DMS 273 treated with DMSO at 0.1 percent for 48 hours (cell line): ENCODE results near the gene SCARF2.

ENCODE experiments used
- DNase-seq: peaks from one replicate; lab custom pipeline; 2025; lab: John Stamatoyannopoulos, UW

SCARF2 gene

GRCh38 chr22:20408891-20409290 is 28.7 kb downstream of the SCARF2 start:
- no peak for DNase-seq

GRCh38 chr22:20407829-20408228 is 29.8 kb downstream of the SCARF2 start:
- no peak for DNase-seq

DNA sequence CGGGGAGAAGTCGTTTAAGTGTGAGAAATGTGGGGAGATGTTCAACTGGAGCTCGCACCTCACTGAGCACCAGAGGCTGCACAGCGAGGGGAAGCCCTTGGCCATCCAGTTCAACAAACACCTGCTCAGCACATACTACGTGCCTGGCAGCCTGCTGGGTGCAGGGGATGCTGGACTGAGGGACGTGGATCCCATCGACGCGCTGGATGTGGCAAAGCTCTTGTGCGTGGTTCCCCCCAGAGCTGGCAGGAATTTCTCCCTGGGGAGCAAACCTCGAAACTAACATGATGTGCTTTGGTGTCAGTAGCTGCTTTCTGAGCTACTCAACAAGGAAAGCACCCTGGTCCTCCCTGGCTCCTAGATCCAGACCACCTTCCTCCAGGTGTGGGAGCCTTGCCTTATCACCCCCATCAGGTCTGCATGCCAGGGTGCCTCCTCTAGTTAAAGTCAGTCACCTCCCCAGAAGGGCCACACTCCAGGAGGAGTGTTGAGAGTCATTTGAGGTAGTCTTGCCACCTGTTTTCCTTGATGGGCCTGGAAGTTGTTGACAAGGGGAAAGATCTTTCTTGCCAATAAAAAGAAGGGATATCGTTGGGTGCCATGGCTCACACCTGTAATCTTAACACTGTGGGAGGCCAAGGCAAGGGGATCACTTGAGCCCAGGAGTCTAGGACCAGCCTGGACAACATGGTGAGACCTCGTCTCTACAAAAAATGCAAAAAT is 30.8 kb downstream of the SCARF2 start:
- no peak for DNase-seq

DNA sequence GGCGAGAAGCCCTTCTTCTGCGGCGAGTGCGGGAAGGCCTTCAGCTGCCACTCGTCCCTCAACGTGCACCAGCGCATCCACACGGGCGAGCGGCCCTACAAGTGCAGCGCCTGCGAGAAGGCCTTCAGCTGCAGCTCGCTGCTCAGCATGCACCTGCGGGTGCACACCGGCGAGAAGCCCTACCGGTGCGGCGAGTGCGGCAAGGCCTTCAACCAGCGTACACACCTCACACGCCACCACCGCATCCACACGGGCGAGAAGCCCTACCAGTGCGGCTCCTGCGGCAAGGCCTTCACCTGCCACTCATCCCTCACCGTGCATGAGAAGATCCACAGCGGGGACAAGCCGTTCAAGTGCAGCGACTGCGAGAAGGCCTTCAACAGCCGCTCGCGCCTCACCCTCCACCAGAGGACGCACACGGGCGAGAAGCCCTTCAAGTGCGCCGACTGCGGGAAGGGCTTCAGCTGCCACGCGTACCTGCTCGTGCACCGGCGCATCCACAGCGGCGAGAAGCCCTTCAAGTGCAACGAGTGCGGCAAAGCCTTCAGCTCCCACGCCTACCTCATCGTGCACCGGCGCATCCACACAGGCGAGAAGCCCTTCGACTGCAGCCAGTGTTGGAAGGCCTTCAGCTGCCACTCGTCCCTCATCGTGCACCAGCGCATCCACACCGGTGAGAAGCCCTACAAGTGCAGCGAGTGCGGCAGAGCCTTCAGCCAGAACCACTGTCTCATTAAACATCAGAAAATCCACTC is 31.5 kb downstream of the SCARF2 start:
- no peak for DNase-seq

DNA sequence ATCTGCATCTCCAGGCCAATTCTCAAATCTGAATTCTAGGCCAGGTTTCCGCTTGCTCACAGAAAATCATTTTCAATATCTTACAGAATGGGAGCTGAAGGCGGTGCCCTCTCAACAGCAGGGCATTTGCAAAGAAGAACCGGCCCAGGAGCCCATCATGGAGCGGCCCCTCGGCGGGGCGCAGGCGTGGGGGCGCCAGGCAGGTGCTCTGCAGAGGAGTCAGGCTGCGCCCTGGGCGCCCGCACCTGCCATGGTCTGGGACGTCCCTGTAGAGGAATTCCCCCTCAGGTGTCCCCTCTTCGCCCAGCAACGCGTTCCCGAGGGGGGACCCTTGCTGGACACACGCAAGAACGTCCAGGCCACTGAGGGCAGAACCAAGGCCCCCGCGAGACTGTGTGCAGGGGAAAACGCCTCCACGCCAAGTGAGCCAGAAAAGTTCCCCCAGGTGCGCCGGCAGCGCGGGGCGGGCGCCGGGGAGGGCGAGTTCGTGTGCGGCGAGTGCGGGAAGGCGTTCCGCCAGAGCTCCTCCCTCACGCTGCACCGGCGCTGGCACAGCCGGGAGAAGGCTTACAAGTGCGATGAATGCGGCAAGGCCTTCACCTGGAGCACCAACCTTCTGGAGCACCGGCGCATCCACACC is 32.2 kb downstream of the SCARF2 start:
- no peak for DNase-seq

DNA sequence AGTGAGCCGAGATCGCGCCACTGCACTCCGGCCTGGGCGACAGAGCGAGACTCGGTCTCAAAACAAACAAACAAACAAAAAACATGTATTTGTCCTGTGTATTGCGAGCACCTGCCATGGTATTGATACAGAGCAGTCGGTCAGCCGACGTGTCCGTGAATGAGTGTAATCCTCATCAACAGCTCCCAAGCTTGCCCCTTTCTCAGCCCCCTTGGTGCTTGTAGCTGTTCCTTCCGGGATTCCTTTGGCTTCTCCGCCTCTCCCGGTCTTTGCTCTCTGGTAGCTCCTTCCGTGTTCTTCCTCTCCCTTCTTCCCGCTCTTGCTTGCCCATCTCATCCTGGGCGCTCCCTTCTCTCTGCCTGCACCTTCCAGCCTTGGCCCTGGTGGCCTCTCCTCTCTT is 32.7 kb downstream of the SCARF2 start:
- DNase-seq = no peak

GRCh38 chr22:20403779-20404140 is 33.9 kb downstream of the SCARF2 start:
- DNase-seq = no peak

- DNase-seq = no peak
Measured at GRCh38 chr22:20402960-20403778, 34.5 kb downstream of the SCARF2 start.

GRCh38 chr22:20401376-20402014 is 36.1 kb downstream of the SCARF2 start:
- no peak for DNase-seq

GRCh38 chr22:20400606-20401375 is 36.8 kb downstream of the SCARF2 start:
- DNase-seq = no peak

DNA sequence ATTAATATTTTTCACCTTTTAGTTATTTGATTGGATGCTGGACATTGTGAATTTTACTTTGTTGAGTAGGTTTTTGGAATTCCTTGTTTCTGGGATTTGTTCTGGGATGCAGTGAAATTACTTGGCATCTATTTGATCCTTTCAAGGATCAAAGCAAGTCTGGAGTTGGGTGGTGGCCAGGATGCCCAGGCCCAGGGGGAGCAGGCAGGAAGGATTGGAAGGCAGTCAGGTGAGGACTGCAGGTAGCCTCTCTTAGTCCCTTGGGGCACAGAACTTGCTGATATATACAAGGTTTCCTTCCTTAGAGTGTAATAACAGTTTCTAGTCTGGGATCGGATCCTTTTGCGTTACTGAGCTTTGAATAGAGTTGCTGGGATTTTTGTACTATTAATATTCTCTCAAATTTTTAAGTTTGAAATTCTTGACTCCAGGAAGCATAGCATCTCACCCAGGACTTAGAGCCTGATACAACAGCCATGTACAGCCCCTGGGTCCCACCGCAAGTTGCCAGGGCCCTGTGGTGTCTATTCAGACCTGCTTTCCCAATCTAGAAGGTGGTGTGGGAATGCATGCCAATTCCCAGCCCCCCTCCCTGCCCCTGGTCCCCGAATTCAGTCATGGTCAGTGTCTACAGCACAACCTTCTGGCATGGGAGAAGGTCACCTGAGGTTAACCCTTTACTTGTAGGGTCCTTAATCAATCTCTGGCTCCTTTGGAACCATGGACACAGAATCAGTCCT is 37.6 kb downstream of the SCARF2 start:
- no peak for DNase-seq

DNA sequence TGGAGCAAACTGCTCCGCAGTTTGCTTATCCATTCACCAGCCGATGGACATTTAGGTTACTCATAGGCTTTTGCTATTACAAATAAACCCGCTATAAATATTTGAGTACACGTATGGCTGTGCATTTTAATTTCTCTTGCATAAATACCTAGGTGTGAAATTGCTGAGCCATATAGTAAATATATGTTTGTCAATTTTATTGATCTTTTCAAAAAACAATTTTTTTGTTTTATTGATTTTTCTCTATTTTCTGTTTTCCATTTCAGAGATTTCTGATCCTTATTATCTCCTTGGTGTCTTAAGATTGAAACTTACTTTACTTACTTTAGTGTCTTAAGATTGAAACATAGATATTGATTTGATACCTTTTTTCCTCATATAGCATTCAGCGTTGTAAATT is 39.2 kb downstream of the SCARF2 start:
- DNase-seq = no peak

DNA sequence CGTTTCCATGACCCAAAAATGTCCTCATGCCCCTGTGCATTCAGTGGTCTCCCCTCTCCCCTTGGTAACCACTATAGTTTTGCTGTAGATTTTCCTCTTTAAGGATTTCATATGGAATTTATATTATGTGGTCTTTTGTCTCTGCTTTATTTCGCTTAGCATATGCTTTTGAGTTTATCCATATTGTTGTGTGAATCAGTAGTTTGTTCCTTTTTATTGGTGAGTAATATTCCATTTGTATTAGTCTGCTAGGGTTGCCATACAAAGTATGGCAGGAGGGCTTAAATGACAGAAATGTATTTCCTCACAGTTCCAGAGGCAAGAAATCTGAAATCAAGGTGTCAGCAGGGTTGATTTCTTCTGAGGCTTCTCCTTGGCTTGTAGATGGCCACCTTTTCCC is 40.1 kb downstream of the SCARF2 start:
- DNase-seq = no peak

DNA sequence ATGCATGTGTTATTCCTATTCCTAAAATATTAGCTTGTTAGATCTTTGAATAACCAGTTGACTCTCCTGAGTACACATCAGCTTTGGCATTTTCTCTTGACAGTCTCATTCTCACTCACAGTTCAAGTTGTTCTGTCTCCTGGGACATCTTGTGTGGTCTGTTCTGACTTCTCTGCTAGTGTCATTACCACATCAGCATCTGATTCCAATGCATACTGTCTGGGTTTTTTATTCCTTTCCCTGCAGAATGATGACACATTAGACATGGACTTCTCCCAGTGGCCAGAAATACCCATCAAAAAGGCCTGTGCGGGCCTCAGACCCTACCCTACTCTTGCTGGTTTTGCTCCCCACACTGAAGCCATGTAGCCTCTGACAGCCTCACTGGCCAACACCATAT is 41.0 kb downstream of the SCARF2 start:
- DNase-seq = no peak

DNA sequence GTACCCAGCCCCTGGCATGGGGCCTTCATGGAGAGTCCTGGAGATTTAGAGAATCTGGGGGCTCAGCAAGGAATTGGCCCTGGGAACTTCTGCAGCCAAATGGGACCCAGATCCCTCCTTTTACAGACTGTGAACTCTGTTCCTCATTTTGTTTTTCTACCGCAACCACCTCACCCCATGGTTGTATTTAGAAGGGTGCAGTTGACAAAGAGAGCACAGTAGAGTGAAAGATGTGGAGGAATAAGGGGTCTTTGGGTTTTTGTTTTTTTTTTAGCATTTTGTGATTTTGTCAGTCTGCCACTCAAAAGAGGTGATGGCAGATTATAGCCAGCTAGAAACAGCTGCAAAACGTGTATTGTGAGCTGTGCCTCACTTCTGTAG is 41.7 kb downstream of the SCARF2 start:
- no peak for DNase-seq

- no peak for DNase-seq
Measured at GRCh38 chr22:20395181-20395906, 42.3 kb downstream of the SCARF2 start.

DNA sequence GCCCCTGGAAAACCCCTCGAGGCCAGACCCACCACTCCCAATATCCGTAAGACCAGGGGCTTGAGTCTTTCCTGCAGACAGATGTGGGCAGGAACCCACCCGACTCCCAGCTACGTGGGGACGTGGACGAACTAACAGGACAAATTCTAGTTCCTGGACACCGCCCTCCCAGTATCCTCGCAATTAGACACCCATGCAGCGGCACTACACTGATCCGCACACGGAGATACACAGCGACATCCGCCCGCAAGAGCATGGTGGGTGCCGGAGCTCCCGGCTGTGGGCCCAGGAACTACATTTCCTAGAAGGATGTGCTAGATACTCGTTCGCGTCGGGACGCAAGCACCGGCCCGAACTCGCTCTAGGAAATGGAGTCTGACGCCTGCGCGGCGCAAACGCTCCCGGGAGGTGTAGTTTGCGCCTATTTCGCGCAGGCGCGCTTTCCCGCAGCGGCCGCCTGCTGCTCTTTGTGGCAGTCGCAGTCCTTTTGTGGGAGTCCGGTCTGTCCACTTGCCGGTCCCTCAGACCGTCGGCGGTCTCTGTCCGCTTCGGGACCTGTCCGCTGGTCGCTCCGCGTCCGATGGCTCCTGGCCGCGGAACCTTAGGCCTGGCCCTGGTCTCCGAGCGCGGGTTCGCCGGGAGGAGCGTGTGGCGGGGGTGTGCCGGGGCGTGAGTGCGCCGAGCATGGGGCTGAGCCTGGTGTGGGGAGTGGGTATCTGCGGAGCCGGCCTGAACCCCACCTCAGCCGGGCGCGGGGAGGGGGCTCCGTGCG is 43.7 kb downstream of the SCARF2 start, which contains the start of gene ZNF74:
Gene ZNF74 (plus strand): TSS at position 447 of the 772 bp plus-strand sequence. CDS start 478 bp downstream, outside the sequence.
- DNase-seq = peak; percentile 77

GRCh38 chr22:20392983-20393704 is 44.5 kb downstream of the SCARF2 start:
- no peak for DNase-seq
